GM19351 (cell line): ENCODE results near the gene AS3MT.
A peak's percentile ranks its signal among the peaks of the same experiment; 100 is the strongest.
"Not testable (repeated sequence)": the region's sequence is repeated elsewhere in the genome, so short reads cannot be mapped to it uniquely, and the experiment has no call there.

Experiments used
- ATAC-seq: cut with Tn5 transposase; IDR thresholded peaks from one replicate; pipeline ENCODE4 v1.9.1; 2021; ENCODE audit warnings: mild to moderate bottlenecking, moderate library complexity; ENCODE audit not compliant: unreplicated experiment

AS3MT gene

GRCh38 chr10:102855731-102856436 lies 13.4 kb upstream of the AS3MT start:
- ATAC-seq, result not testable (repeated sequence)

DNA sequence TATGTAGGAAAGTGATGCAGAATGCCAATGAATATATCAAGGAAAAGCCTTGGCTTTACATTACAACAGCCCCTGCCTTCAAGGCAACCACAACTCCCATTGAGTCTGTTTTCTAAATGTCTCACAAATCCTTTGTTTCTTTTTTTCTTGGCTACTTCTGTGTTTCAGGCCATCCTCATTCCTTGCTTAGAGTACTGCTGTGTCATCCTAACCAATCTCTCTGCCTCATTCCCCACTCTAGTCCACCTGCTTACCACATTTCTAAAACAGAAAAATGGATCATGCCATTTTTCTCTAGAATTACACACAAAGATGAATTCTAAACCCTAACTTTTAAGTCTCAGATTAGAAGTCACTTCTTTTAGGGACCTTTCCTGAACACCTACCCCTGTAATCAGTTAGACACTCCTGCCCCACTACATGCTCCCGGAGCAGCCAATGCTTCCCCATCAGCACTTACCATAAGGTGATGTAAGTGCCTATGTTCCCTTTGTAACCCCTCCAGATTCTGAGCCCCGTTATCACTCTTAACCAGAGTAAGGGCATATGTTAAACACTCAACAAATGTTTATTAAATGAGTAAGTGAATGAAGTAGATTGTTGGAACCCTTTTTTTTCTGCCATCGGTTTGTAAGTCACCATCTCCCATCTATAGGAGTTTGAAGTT lies 12.4 kb upstream of the AS3MT start:
- no peak for ATAC-seq

- ATAC-seq, result no peak
These were observed 9.4 kb upstream of the AS3MT start for GRCh38 chr10:102859911-102860310.

- ATAC-seq, result no peak
These were observed 5.6 kb upstream of the AS3MT start for GRCh38 chr10:102863660-102864059.

GRCh38 chr10:102865620-102866019 lies 3.6 kb upstream of the AS3MT start:
- no peak for ATAC-seq

GRCh38 chr10:102868911-102869257 lies 386 bp upstream of the AS3MT start:
- ATAC-seq, result no peak

DNA sequence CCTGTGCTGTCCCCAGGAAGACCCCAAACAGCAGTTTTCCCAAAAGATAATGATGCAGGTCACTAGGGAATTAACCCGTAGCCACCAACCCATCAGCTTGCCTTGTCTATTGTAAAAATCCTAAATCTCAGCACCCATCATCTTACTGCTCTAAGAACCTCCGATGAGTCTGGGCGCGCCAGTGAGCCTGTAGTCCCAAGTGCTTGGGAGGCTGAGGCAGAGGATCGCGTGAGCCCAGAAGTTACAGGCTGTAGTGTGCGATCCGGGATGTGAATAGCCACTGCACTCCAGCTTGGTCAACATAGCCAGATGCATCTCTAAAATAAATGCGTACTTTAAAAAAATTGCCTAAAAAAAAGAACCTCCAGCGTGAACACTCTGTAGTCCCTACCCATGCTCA lies 951 bp downstream of the AS3MT start:
- no peak for ATAC-seq

DNA sequence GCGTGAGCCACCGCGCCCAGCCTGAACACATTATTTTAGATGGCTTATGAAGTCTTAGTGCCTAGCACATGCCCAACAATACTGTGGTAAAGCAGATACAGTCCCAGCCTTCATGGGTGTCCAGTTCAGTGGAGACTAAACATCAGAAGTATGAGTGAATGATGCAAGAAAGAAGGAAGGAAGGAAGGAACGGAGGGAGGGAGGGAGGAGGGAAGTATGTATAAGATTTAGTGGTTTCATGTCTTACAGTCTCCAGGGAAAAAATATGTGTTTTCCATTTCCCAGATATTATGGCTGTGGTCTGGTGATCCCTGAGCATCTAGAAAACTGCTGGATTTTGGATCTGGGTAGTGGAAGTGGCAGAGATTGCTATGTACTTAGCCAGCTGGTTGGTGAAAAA lies 2.9 kb downstream of the AS3MT start:
- no peak for ATAC-seq

GRCh38 chr10:102876747-102877153 lies 7.5 kb downstream of the AS3MT start:
- ATAC-seq, result no peak

GRCh38 chr10:102878629-102879028 lies 9.4 kb downstream of the AS3MT start:
- ATAC-seq, result no peak

DNA sequence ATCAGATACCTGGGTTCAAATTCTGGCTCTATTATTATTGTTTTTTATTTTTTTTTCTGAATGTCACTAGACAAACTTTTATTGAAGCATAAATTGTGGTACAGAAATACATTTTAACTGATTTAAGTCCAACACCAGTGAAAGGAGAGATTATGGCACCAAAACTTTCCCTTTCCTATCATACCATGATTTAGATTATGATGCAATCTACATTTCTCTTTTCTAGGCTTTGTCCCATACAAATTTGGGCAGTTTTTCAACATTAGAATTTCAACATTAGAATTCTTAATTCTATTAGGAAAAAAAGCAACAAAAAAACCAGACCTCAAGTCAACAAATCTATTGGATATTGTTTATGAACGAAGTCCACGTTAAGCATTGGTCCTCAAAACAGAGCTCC lies 11.0 kb downstream of the AS3MT start:
- ATAC-seq, result no peak

DNA sequence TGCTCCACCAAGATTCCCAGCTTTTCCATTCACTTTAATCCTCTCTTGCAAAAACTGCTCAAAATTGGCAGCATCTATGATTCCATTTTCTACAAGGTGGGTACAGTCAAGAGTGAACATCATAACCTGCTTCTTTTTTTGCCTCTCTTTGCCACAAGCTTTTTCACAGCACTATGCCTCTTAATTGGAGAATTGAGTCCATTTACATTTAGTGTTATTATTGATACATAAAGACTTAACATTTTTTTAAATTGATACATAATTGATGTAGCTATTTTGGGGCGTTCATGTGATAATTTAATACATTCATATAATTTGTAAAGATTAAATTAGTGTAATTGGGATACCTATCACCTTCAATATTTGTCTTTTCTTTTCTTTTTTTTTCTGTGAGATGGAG lies 18.8 kb downstream of the AS3MT start:
- no peak for ATAC-seq

DNA sequence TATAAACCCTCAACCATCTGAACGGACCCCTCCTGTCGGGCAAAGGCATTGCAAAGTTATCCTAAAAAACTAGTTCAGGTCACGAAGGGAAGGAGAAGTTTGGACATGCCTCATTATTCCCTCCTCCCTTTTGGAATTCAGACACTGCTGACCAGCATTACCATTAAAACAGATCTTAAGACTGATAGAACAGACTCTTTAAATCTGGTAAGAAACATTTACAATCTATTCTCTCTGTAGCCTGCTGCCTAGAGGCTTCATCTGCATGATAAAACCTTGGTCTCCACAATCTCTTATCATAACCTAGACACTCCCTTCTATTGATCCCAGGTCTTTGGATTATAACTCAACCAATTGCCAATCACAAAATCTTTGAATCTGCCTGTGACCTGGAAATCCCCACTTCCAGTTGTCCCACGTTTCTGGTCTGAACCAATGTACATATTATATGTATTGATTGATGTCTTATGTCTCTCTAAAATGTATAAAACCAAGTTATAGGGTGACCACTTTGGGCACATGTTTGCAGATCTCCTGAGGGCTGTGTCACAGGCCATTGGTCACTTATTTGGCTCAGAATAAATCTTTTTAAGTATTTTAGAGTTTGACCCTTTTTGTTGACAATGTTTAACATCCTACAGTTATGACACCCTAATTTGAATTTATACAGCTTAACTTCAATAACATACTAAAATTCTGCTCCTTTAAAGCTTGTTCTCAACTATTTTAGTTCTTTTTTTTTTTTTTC lies 25.4 kb downstream of the AS3MT start:
- no peak for ATAC-seq

- no peak for ATAC-seq
These were observed 30.7 kb downstream of the AS3MT start for GRCh38 chr10:102900006-102900405.

- no peak for ATAC-seq
These were observed 35.1 kb downstream of the AS3MT start for GRCh38 chr10:102904346-102904745.

GRCh38 chr10:102906507-102906906 lies 37.2 kb downstream of the AS3MT start:
- ATAC-seq, result no peak

- no peak for ATAC-seq
These were observed 45.5 kb downstream of the AS3MT start for GRCh38 chr10:102914781-102915180.

GRCh38 chr10:102916173-102916572 lies 46.9 kb downstream of the AS3MT start:
- ATAC-seq, result no peak

DNA sequence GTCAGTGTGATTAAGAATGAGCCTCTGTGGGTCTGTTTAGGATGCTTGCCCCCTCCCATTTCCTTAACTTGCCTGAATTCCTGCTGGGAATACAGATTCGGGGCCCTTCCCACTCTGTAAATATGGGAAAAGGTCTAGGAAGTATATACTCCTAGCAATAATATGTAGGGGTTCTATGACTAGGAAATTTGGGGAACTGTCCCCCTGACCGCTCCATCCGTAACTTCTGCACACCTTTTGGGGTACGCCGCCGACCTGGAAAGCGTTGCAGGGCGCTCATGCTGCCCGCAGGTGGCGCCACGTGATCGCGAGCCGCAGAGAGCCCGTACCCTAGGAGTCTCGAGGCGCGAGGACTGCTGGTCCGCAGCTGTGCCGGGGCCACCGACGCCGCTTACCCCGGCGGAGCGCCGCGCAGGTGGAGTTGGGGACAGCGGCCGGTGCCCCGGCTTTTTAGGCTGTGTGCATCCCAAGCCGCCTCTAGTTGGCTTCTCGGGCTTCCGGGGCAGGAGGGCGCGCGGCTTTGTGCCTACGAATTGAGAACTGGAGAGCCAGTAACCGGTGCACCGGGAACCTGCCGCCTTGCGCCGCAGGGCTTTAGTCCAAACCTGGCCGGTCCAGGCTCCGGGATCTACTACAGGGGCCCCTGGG lies 48.2 kb downstream of the AS3MT start:
- peak; percentile 42 for ATAC-seq

- peak; percentile 87 for ATAC-seq
These were observed 48.9 kb downstream of the AS3MT start, which contains the start of gene CNNM2 for GRCh38 chr10:102917962-102918816. TSS of gene CNNM2 (plus strand) at chr10:102918294. CDS start at chr10:102918481, 187 bp downstream.
